Measurements from ENCODE around the gene GPALPP1.
"Not testable (repeated sequence)": the region's sequence is repeated elsewhere in the genome, so short reads cannot be mapped to it uniquely, and the experiment has no call there.

The GPALPP1 gene

GRCh38 chr13:45060062-45060461, 70.7 kb downstream of the GPALPP1 start:
- FAIRE-seq, result no peak

GRCh38 chr13:45063261-45063860, 74.0 kb downstream of the GPALPP1 start:
- FAIRE-seq (no peak), DNase-seq (ENCODE audit: low spot score) (no peak)

More at GRCh38 chr13:45060062-45060461, 70.7 kb downstream of the GPALPP1 start:
- DNase-seq (ENCODE audit: low spot score), result no peak

- not testable (repeated sequence) for FAIRE-seq; DNase-seq (ENCODE audit: low spot score)
Observed at GRCh38 chr13:45063889-45064288, 74.6 kb downstream of the GPALPP1 start.

DNA sequence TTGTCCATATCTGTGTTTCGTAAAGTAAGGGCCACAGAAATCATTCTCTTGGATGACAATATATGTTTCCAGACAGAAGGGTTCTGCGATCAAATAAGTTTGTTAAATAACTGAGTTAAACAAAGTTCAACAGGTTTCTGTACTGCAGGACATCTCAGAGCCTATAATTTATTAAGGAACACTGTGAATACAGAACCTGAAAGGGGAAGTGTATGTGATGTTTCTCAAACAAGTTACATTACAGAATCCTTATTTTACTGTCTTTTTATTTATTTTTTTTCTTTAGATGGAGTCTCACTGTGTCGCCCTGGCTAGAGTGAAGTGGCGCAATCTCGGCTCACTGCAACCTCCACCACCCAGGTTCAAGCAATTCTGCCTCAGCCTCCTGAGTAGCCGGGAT, 75.6 kb downstream of the GPALPP1 start:
- FAIRE-seq (no peak), DNase-seq (ENCODE audit: low spot score) (no peak)

DNA sequence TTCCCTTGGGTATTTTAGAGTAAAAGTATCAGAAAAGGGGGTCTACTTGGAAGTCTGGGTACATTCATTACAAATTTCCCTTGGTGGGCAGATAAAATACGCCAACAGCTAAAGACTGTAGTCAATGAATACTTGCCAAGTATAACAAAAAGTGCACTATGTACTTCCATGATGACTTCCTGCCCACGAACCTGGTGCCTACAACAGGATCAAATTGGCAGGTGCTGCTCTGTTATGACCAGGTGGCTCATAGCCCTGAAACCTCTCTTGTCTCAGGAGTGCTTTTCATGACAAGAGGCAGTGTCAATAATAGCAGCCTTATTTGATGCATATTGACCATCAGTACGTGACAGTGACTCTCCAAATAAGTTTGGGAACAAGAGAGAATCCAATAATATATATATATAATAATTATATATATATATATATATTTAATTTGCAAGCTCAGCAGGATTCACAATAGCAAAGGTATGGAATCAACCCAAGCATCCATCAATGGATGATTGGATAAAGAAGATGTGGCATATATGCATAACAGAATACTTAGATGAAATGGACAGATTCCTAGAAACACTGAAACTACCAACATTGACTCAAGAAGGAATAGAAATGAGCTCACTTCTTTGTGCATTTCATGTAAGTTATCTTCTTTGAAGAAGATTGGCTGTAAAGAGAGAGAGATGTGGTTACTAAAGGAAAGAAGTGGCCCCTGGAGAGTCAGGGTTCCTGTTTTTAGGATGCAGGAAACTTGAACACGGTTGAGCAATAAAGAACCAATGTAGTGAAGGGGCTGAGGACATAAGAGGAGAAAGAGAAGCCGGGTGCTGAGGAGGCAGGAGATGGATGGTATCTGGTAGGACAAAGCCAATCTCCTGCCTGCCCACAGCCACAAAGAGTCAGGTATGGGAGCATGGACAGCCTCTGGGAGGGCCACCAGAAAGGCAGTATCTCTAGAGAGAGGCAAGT, 79.0 kb downstream of the GPALPP1 start:
- FAIRE-seq (no peak), DNase-seq (ENCODE audit: low spot score) (no peak)

DNA sequence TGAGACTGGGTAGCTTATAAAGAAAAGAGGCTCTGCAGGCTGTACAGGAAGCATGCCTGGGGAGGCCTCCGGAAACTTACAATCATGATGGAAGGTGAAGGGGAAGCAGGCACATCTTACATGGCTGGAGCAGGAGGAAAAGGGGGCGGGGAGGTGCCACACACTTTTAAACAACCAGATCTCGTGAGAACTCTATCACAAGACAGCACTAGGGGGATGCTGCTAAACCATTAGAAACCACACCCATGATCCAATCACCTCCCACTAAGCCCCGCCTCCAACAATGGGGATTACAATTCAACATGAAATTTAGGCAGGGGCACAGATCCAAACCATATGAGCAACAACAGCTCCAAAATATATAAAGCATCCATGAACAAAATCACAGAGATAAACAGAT, 84.5 kb downstream of the GPALPP1 start:
- no peak for DNase-seq (ENCODE audit: low spot score)

GRCh38 chr13:45074721-45075120, 85.4 kb downstream of the GPALPP1 start:
- FAIRE-seq, result no peak
- DNase-seq (ENCODE audit: low spot score), result no peak

More for the DNA sequence above, 84.5 kb downstream of the GPALPP1 start:
- no peak for FAIRE-seq

GRCh38 chr13:45078003-45078402, 88.7 kb downstream of the GPALPP1 start:
- DNase-seq (ENCODE audit: low spot score) (no peak), FAIRE-seq (no peak)
